ENCODE results near the gene EPS8.

The EPS8 gene

DNA sequence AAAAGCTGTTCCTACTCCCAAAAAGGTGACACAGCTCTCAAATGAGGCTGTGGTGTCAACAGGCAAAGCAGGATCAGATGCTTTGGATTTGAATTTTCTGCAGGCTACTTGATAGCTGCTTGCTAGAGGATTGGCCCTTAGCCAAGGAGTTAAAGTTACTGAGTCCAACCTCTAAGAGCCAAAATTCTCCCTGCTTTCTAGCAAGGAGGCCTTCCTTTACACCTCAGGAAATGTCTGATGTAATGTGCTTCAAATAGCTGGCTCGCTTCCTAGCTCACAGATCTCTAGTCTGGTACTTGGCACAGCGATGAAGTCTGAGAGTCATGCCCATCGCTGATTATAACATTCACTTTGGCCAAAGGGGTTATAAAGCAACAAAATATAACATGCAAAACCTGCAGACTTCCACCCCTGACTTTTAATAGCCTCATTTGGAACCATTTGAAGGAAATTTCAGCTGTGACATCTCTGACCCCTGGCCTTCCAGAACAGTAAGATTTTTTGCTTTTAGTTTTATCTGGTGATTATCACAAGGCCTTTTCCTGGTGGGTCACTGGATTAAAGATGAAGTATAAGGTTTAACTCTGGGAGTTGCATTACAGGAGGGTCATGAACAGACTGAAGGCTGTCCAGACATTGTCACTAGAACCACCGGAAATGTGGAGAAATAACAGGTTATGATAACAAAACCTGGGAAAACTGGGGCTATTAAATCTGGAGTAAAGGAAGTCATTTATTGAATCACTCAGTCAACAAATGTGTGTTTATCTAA is 189.7 kb downstream of the EPS8 start:
- no peak for ATAC-seq (ENCODE audit: insufficient read depth, low read depth)
- no peak for DNase-seq
- H3K4me3 ChIP-seq (ENCODE audit: low read depth in 1 of 2, low read length in 2 of 2), result no peak overlapping the region
- no peaks in the 10 kb centered on the region for H3K36me3 ChIP-seq (ENCODE audit: insufficient read depth, low read length)
- no peaks in the 10 kb centered on the region for H4K20me1 ChIP-seq (ENCODE audit: insufficient read depth, low read length)
- no peak overlapping the region for H3K9ac ChIP-seq (ENCODE audit: low read depth, low read length)
- TF ChIP-seq, protein P1, sequence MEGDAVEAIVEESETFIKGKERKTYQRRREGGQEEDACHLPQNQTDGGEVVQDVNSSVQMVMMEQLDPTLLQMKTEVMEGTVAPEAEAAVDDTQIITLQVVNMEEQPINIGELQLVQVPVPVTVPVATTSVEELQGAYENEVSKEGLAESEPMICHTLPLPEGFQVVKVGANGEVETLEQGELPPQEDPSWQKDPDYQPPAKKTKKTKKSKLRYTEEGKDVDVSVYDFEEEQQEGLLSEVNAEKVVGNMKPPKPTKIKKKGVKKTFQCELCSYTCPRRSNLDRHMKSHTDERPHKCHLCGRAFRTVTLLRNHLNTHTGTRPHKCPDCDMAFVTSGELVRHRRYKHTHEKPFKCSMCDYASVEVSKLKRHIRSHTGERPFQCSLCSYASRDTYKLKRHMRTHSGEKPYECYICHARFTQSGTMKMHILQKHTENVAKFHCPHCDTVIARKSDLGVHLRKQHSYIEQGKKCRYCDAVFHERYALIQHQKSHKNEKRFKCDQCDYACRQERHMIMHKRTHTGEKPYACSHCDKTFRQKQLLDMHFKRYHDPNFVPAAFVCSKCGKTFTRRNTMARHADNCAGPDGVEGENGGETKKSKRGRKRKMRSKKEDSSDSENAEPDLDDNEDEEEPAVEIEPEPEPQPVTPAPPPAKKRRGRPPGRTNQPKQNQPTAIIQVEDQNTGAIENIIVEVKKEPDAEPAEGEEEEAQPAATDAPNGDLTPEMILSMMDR (IDR thresholded peaks at IDR 0.05; ENCODE audit: borderline replicate concordance, extremely low read depth, low read length, poor library complexity, severe bottlenecking), result no peak
- no peak for TF ChIP-seq EZH2 (IDR thresholded peaks at IDR 0.05; ENCODE audit: borderline replicate concordance, low read depth, low read length, severe bottlenecking)
- no peaks in the 10 kb centered on the region for H3K79me2 ChIP-seq (ENCODE audit: insufficient read depth, low read length)
- no peaks in the 10 kb centered on the region for H3K27me3 ChIP-seq (ENCODE audit: insufficient read depth, low read length, poor library complexity)
- no peaks in the 10 kb centered on the region for H3K4me1 ChIP-seq (ENCODE audit: insufficient read depth, low read length)
- H3K27ac ChIP-seq (ENCODE audit: low read length), result no peak overlapping the region
- no peaks in the 10 kb centered on the region for H3K9me3 ChIP-seq (ENCODE audit: insufficient read depth, low read length, severe bottlenecking)
- H2AFZ ChIP-seq (ENCODE audit: low read depth, low read length), result no peak overlapping the region
- H3K4me2 ChIP-seq (ENCODE audit: insufficient read depth, low read length), result no peak overlapping the region

DNA sequence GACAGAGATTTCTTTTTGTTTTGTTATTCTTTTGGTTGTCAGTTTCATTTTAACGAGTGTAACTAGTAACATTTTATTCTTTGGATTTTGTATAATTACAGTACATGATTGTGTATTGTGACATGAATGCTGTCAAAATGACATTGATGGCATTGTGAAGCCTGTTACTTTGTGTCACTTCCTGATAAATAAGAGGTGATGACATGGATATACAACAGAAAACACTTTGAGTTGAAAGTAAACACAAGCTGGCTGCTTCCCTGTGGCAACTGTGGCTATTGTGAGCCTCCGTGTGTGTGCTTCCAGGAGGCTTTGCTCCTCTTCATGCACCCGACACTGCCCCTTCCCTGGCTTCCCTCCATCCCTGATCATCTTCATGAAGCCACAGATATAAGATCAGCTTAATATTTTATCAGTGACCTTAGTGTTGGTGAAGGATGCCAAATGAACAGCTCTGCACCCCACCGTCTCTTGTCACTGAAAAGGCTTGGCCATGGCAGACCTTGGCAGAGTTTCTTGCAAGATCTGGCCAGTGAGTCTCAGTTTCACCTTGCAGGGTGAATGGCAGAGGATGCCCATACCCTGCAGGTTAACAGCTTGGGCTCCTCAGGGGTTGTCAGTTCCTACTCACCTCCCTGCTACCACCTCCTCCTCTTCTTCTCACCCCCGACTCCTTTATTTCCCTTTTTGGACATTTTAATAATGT is 191.9 kb downstream of the EPS8 start:
- Histone ChIP-seq H3K79me2 (ENCODE audit: insufficient read depth, low read length) (no peaks in the 10 kb centered on the region), H3K9me3 (ENCODE audit: insufficient read depth, low read length, severe bottlenecking) (no peaks in the 10 kb centered on the region), H3K27me3 (ENCODE audit: insufficient read depth, low read length, poor library complexity) (no peaks in the 10 kb centered on the region), H3K9ac (ENCODE audit: low read depth, low read length) (no peak overlapping the region), H3K36me3 (ENCODE audit: insufficient read depth, low read length) (no peaks in the 10 kb centered on the region), H3K4me1 (ENCODE audit: insufficient read depth, low read length) (no peaks in the 10 kb centered on the region), H4K20me1 (ENCODE audit: insufficient read depth, low read length) (no peaks in the 10 kb centered on the region), H3K4me3 (ENCODE audit: low read depth in 1 of 2, low read length in 2 of 2) (no peak overlapping the region), H3K4me2 (ENCODE audit: insufficient read depth, low read length) (no peak overlapping the region), H2AFZ (ENCODE audit: low read depth, low read length) (no peak overlapping the region), H3K27ac (ENCODE audit: low read length) (no peak overlapping the region)
- TF ChIP-seq, protein P1 (IDR thresholded peaks at IDR 0.05; ENCODE audit: borderline replicate concordance, extremely low read depth, low read length, poor library complexity, severe bottlenecking), result no peak
- TF ChIP-seq EZH2 (IDR thresholded peaks at IDR 0.05; ENCODE audit: borderline replicate concordance, low read depth, low read length, severe bottlenecking), result no peak
- ATAC-seq (ENCODE audit: insufficient read depth, low read depth) (no peak), DNase-seq (no peak)

DNA sequence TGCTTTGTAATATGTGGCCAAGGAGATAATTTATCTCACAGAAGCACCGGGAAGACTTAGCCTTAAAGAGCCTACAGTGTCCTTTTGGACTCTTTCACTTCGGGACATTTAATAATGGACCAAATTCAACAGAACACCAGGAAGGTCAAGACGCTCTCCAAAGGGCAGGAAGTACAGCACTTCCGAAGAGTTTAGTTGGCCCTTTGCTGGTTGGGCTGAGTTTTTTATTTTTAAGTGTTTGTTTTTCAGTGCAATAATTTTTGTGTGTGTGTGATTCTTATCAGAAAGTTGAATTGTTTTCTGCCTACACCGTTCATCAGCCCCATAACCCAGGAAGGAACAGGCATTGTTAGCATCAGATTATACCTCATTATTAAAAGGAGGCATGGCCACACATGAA is 193.0 kb downstream of the EPS8 start:
- no peak overlapping the region for H3K9ac ChIP-seq (ENCODE audit: low read depth, low read length)
- H2AFZ ChIP-seq (ENCODE audit: low read depth, low read length), result no peak overlapping the region
- H3K79me2 ChIP-seq (ENCODE audit: insufficient read depth, low read length), result no peaks in the 10 kb centered on the region
- no peaks in the 10 kb centered on the region for H3K4me1 ChIP-seq (ENCODE audit: insufficient read depth, low read length)
- H4K20me1 ChIP-seq (ENCODE audit: insufficient read depth, low read length), result no peaks in the 10 kb centered on the region
- TF ChIP-seq EZH2 (IDR thresholded peaks at IDR 0.05; ENCODE audit: borderline replicate concordance, low read depth, low read length, severe bottlenecking), result no peak
- TF ChIP-seq, protein P1 (IDR thresholded peaks at IDR 0.05; ENCODE audit: borderline replicate concordance, extremely low read depth, low read length, poor library complexity, severe bottlenecking), result no peak
- no peaks in the 10 kb centered on the region for H3K36me3 ChIP-seq (ENCODE audit: insufficient read depth, low read length)
- no peak for DNase-seq
- H3K4me3 ChIP-seq (ENCODE audit: low read depth in 1 of 2, low read length in 2 of 2), result no peak overlapping the region
- no peak overlapping the region for H3K27ac ChIP-seq (ENCODE audit: low read length)
- ATAC-seq (ENCODE audit: insufficient read depth, low read depth), result no peak
- H3K9me3 ChIP-seq (ENCODE audit: insufficient read depth, low read length, severe bottlenecking), result no peaks in the 10 kb centered on the region
- no peaks in the 10 kb centered on the region for H3K27me3 ChIP-seq (ENCODE audit: insufficient read depth, low read length, poor library complexity)
- no peak overlapping the region for H3K4me2 ChIP-seq (ENCODE audit: insufficient read depth, low read length)

Data from DND-41 (cell line).